Stimulated activated CD8-positive, alpha-beta memory T cell treated with anti-CD3 and anti-CD28 coated beads, Interleukin-12 subunit alpha, Interleukin-12 subunit beta, amount 100 ng/mL, for 4 hours (primary cell): Measurements from ENCODE around the gene IL13RA2.

ENCODE experiments used
- DNase-seq: peaks from one replicate; pipeline ENCODE4 v3.0.0-alpha.2; 2020; ENCODE audit warnings: low read depth

Gene IL13RA2

GRCh38 chrX:114985967-114986592 lies 31.3 kb downstream of the IL13RA2 start:
- no peak for DNase-seq

DNA sequence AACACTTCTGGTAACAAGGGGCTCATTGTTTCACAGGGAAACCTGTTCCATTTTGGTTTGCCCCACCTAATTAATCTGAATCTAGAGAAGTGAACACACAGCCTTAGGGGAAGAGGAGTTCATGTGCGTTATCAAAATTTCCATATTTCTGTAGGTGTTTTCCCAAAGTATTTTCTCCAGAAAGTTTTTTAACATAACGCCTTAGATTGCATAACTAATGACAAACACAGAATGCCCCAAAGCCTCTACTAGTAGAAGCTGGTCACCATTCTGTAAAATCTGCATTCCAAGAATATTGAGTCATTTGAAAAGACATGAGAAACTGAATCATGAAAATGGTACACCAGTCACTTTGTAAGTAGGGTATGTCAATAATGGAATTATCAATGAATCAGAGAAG lies 41.1 kb downstream of the IL13RA2 start:
- no peak for DNase-seq

- DNase-seq = no peak
Observed at GRCh38 chrX:114973013-114973412, 44.4 kb downstream of the IL13RA2 start.

- DNase-seq = no peak
Observed at GRCh38 chrX:114970806-114971205, 46.6 kb downstream of the IL13RA2 start.

GRCh38 chrX:114964374-114964773 lies 53.0 kb downstream of the IL13RA2 start:
- no peak for DNase-seq

DNA sequence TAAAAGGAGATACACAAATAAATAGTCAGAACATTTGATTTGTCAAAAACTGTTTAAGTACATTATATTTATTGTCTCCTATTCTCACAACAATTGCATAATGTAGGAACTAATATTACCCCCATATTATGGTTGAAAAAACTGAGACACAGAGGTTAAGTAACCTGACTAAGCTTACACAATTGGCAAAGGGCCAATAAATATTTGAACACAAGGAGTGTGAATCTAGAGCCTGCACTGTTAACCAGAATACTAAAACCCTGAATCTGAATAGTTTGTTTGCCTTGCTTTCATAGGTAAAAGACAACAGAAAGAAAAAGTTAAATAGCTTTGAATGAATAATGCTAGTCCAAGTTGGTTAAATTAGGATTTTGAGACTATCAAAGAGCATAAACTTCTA lies 55.2 kb downstream of the IL13RA2 start:
- no peak for DNase-seq

GRCh38 chrX:114959729-114960128 lies 57.7 kb downstream of the IL13RA2 start:
- no peak for DNase-seq
